Trophoblast cell (in vitro differentiated cells and primary cell): Measurements from ENCODE around the gene CDKN2C. TPM values are rescaled to one million over a fixed set of nuclear protein-coding genes. Genes with fewer than 3 reads are reported as not detected.

Experiments used
- DNase-seq, 2 donors: peaks; one replicate each; pipeline ENCODE4 v3.0.0-alpha.2; 2016
- H2AFZ ChIP-seq: 2 replicates; pipeline ENCODE4 v1.6.1; 2013; ENCODE audit warnings: low read length, moderate library complexity, mild to moderate bottlenecking; ENCODE audit not compliant: insufficient read depth, poor library complexity
- H2AK5ac ChIP-seq: 2 replicates; pipeline ENCODE4 v1.6.1; 2013; ENCODE audit warnings: mild to moderate bottlenecking, low read length
- H2BK120ac ChIP-seq: 2 replicates; pipeline ENCODE4 v1.6.1; 2013; ENCODE audit warnings: low read length, mild to moderate bottlenecking, moderate library complexity; ENCODE audit not compliant: insufficient read depth, poor library complexity
- H2BK12ac ChIP-seq: 2 replicates; pipeline ENCODE4 v1.6.1; 2013; ENCODE audit warnings: mild to moderate bottlenecking, low read length, moderate library complexity
- H2BK5ac ChIP-seq: 2 replicates; pipeline ENCODE4 v1.6.1; 2013; ENCODE audit warnings: low read length, low read depth, moderate library complexity, mild to moderate bottlenecking; ENCODE audit not compliant: poor library complexity
- H3K14ac ChIP-seq: 2 replicates; pipeline ENCODE4 v1.6.1; 2013; ENCODE audit warnings: mild to moderate bottlenecking, low read length
- H3K18ac ChIP-seq: 2 replicates; pipeline ENCODE4 v1.6.1; 2013; ENCODE audit warnings: mild to moderate bottlenecking, low read length
- H3K23ac ChIP-seq: 2 replicates; pipeline ENCODE4 v1.6.1; 2013; ENCODE audit warnings: low read length
- H3K27ac ChIP-seq: 2 replicates; pipeline ENCODE4 v1.5.1; 2013; ENCODE audit warnings: low read depth, mild to moderate bottlenecking, inconsistent platforms, low read length, moderate library complexity
- H3K27me3 ChIP-seq: 2 replicates; pipeline ENCODE4 v1.6.1; 2013; ENCODE audit warnings: inconsistent platforms, mild to moderate bottlenecking, low read length, moderate library complexity; ENCODE audit not compliant: insufficient read depth
- H3K36me3 ChIP-seq, 2 experiments: 1 replicate in 1 of 2; 2 replicates in 1 of 2; pipeline ENCODE4 v1.6.1; 2013; ENCODE audit warnings: low read length in 2 of 2, mild to moderate bottlenecking in 2 of 2, moderate library complexity in 1 of 2; ENCODE audit not compliant: insufficient read depth in 2 of 2, control insufficient read depth in 1 of 2
- H3K4ac ChIP-seq: 2 replicates; pipeline ENCODE4 v1.6.1; 2013; ENCODE audit warnings: low read depth, mild to moderate bottlenecking, low read length, moderate library complexity
- H3K4me1 ChIP-seq, 2 experiments: 1 replicate in 1 of 2; 2 replicates in 1 of 2; pipeline ENCODE4 v1.6.1; 2013; ENCODE audit warnings: low read length in 2 of 2, mild to moderate bottlenecking in 2 of 2, moderate library complexity in 1 of 2; ENCODE audit not compliant: insufficient read depth in 2 of 2, control insufficient read depth in 1 of 2
- H3K4me2 ChIP-seq: 2 replicates; pipeline ENCODE4 v1.6.1; 2013; ENCODE audit warnings: inconsistent platforms, mild to moderate bottlenecking, low read length, moderate library complexity
- H3K4me3 ChIP-seq: 2 replicates; pipeline ENCODE4 v1.5.1; 2013; ENCODE audit warnings: mild to moderate bottlenecking, low read depth, low read length, inconsistent platforms
- H3K79me1 ChIP-seq: one replicate; pipeline ENCODE4 v1.6.1; 2013; ENCODE audit warnings: low read length
- H3K79me2 ChIP-seq: 2 replicates; pipeline ENCODE4 v1.6.1; 2013; ENCODE audit warnings: low read length, mild to moderate bottlenecking; ENCODE audit not compliant: control insufficient read depth, insufficient read depth, poor library complexity
- H3K9ac ChIP-seq: 2 replicates; pipeline ENCODE4 v1.6.1; 2013; ENCODE audit warnings: mild to moderate bottlenecking, low read length
- H3K9me3 ChIP-seq: 2 replicates; pipeline ENCODE4 v1.6.1; 2013; ENCODE audit warnings: low read depth, mild to moderate bottlenecking, control low read depth, inconsistent platforms, low read length; ENCODE audit not compliant: insufficient read depth
- H4K12ac ChIP-seq: 2 replicates; pipeline ENCODE4 v1.6.1; 2013; ENCODE audit warnings: low read depth, mild to moderate bottlenecking, low read length, moderate library complexity
- H4K8ac ChIP-seq: 2 replicates; pipeline ENCODE4 v1.6.1; 2013; ENCODE audit warnings: low read depth, mild to moderate bottlenecking, low read length, moderate library complexity
- H4K91ac ChIP-seq: one replicate; pipeline ENCODE4 v1.6.1; 2013; ENCODE audit warnings: low read depth, mild to moderate bottlenecking, low read length, moderate library complexity
- WGBS: extraction: QIAGEN DNeasy Blood & Tissue Kit; methylation state at CpG from one replicate; pipeline ENCODE4 v1.1.7; 2013; ENCODE audit warnings: missing lambda C conversion rate; ENCODE audit not compliant: insufficient read length, insufficient coverage; ENCODE audit errors: extremely low coverage; 5-methylcytosine and 5-hydroxymethylcytosine counted together
- polyA plus RNA-seq: library from polyadenylated mRNA; stranded (reverse); fragments of 200-250 nt; gene quantifications from 2 replicates; pipeline ENCODE4 v1.2.3, GENCODE V29; 2013

Gene CDKN2C
- polyA plus RNA-seq: 1.00 and 1.1 TPM in 2 replicates

DNA sequence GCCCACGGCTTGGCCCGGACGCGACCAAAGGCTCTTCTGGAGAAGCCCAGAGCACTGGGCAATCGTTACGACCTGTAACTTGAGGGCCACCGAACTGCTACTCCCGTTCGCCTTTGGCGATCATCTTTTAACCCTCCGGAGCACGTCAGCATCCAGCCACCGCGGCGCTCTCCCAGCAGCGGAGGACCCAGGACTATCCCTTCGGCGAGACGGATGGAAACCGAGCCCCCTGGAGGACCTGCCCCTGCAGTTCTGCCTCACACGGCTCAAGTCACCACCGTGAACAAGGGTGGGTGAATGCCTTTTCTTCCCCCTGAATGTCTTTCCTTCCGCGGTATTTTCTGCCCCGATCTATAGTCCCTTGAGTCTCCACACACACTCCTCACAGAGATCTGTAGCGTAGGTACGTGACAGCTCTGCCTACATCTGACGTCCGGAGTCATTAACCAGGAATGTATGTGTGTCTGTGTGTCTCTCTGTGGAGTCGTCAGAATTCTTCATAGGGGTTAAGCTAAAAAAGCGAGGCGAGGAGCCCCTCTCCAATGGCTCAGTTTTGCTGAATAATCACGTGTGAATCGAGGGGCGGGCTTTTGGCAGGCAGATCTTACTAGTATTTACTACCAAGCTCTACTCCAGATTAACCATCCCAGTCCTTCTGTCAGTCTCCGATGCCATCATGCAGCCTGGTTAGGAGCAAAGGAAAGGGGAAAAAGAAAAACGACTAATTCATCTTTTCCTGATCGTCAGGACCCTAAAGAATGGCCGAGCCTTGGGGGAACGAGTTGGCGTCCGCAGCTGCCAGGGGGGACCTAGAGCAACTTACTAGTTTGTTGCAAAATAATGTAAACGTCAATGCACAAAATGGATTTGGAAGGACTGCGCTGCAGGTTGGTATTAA, at the start of gene CDKN2C:
TSS of gene CDKN2C (plus strand) at position 635 of the 898 bp plus-strand sequence. CDS start at position 759, 124 bp downstream.
- peaks cover 14% of the 10 kb centered on the region for H3K27me3 ChIP-seq
- H3K9ac ChIP-seq: peak within 1 kb of the TSS; percentile 1
- H3K9me3 ChIP-seq: no peaks in the 10 kb centered on the region
- no peak within 1 kb of the TSS for H3K4ac ChIP-seq
- H3K4me2 ChIP-seq: peak within 1 kb of the TSS; percentile 91
- no peak within 1 kb of the TSS for H3K18ac ChIP-seq
- no peak within 1 kb of the TSS for H3K14ac ChIP-seq
- peak within 1 kb of the TSS; percentile 61 for H2AFZ ChIP-seq
- no peak within 1 kb of the TSS for H2BK5ac ChIP-seq
- H4K91ac ChIP-seq: no peak within 1 kb of the TSS
- DNase-seq: peak; percentile 47 to 67
- H3K23ac ChIP-seq: no peak within 1 kb of the TSS
- H2BK12ac ChIP-seq: no peak within 1 kb of the TSS
- peaks cover 6 to 10% of the 10 kb centered on the region in 2 experiments for H3K4me1 ChIP-seq
- no peaks in the 10 kb centered on the region for H3K79me2 ChIP-seq
- peak within 1 kb of the TSS; percentile 62 for H3K4me3 ChIP-seq
- no peak within 1 kb of the TSS for H4K12ac ChIP-seq
- peaks cover 4% of the 10 kb centered on the region for H3K79me1 ChIP-seq
- no peak within 1 kb of the TSS for H3K27ac ChIP-seq
- no peaks in the 10 kb centered on the region for H3K36me3 ChIP-seq
- H2AK5ac ChIP-seq: no peak within 1 kb of the TSS
- WGBS: no CpG with 5 or more reads among the region's 44 CpGs
- H2BK120ac ChIP-seq: no peak within 1 kb of the TSS
- H4K8ac ChIP-seq: peak within 1 kb of the TSS; percentile 29

- Histone ChIP-seq H3K9me3 (peaks cover 2% of the 10 kb centered on the region), H3K36me3 (no peaks in the 10 kb centered on the region), H3K79me1 (no peaks in the 10 kb centered on the region), H3K4me3 (no peak overlapping the region), H3K79me2 (peaks cover 2% of the 10 kb centered on the region), H3K14ac (no peak overlapping the region), H4K8ac (no peak overlapping the region), H2BK12ac (no peak overlapping the region), H2BK120ac (no peak overlapping the region), H3K27me3 (no peaks in the 10 kb centered on the region), H4K91ac (no peak overlapping the region), H3K9ac (no peak overlapping the region), H2BK5ac (no peak overlapping the region), H3K4ac (peak overlapping the region; percentile 83), H3K4me1 (no peaks in the 10 kb centered on the region), H3K4me2 (no peak overlapping the region), H2AFZ (no peak overlapping the region), H3K18ac (no peak overlapping the region), H3K27ac (no peak overlapping the region), H3K23ac (no peak overlapping the region), H4K12ac (no peak overlapping the region), H2AK5ac (no peak overlapping the region)
- WGBS: no CpG with 5 or more reads among the region's 1 CpG
- no peak for DNase-seq
Observed at GRCh38 chr1:50920409-50920808, 49.6 kb upstream of the CDKN2C start.

DNA sequence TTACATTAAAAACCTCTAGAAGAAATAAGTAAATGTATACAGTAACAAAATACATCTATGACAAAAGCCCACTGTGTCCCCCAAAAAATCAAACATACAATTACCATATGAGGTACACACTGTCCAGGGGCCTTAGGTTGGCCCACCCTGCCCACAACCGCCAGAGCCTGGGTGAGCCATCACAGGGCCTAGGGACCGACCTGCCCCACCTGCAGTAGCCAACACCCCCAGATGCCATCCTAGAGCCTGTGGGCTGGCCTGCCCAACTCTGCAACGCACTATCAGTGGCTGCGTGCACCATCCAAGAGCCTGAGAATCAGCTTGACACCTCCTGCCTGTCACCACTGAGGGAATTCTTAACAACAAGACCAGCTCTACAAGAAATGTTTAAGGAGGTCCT, 49.0 kb upstream of the CDKN2C start:
- Histone ChIP-seq H3K79me2 (peaks cover 2% of the 10 kb centered on the region), H3K27ac (no peak overlapping the region), H4K12ac (no peak overlapping the region), H3K14ac (no peak overlapping the region), H3K27me3 (no peaks in the 10 kb centered on the region), H2AK5ac (no peak overlapping the region), H3K9ac (no peak overlapping the region), H3K4me1 (no peaks in the 10 kb centered on the region), H3K4ac (no peak overlapping the region), H3K4me2 (no peak overlapping the region), H3K9me3 (peaks cover 2% of the 10 kb centered on the region), H3K18ac (no peak overlapping the region), H2BK12ac (no peak overlapping the region), H3K36me3 (no peaks in the 10 kb centered on the region), H3K79me1 (no peaks in the 10 kb centered on the region), H2BK5ac (no peak overlapping the region), H3K23ac (no peak overlapping the region), H2AFZ (no peak overlapping the region), H3K4me3 (no peak overlapping the region), H4K8ac (no peak overlapping the region), H2BK120ac (no peak overlapping the region), H4K91ac (no peak overlapping the region)
- whole genome bisulfite sequencing: no CpG with 5 or more reads among the region's 4 CpGs
- no peak for DNase-seq

DNA sequence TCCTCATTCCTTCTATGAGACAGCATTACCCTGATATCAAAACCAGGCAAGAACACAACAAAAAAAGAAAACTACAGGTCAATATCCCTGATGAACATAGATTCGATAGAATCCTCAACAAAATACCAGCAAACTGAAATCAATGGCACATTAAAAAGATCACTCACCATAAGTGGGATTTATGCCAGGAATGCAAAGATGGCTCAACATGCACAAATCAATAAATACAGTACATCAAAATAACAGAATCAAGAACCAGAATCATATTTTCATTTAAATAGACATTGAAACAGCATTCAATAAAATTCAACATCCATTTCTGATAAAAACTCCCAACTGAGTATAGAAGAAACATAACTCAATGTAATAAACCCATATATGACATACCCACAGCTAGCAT, 46.5 kb upstream of the CDKN2C start:
- H2AK5ac ChIP-seq: no peak overlapping the region
- H3K9ac ChIP-seq: no peak overlapping the region
- no peak for DNase-seq
- no peak overlapping the region for H4K8ac ChIP-seq
- H3K36me3 ChIP-seq: no peaks in the 10 kb centered on the region
- no peak overlapping the region for H3K14ac ChIP-seq
- H3K23ac ChIP-seq: no peak overlapping the region
- H2BK5ac ChIP-seq: no peak overlapping the region
- no peak overlapping the region for H4K12ac ChIP-seq
- H3K4me1 ChIP-seq: no peaks in the 10 kb centered on the region
- no peaks in the 10 kb centered on the region for H3K79me1 ChIP-seq
- no peak overlapping the region for H2AFZ ChIP-seq
- H3K18ac ChIP-seq: no peak overlapping the region
- H3K79me2 ChIP-seq: peaks cover 2% of the 10 kb centered on the region
- peaks cover 2% of the 10 kb centered on the region for H3K9me3 ChIP-seq
- no peaks in the 10 kb centered on the region for H3K27me3 ChIP-seq
- H2BK120ac ChIP-seq: no peak overlapping the region
- no peak overlapping the region for H3K4me2 ChIP-seq
- no peak overlapping the region for H2BK12ac ChIP-seq
- no peak overlapping the region for H4K91ac ChIP-seq
- H3K4ac ChIP-seq: no peak overlapping the region
- no CpG with 5 or more reads among the region's 1 CpG for WGBS
- H3K4me3 ChIP-seq: no peak overlapping the region
- H3K27ac ChIP-seq: no peak overlapping the region
